Fibroblast of villous mesenchyme (primary cell): ENCODE measurements around the gene ANKRD34C. TPM values are rescaled to one million over a fixed set of nuclear protein-coding genes. Genes with fewer than 3 reads are reported as not detected.

ENCODE experiments used
- DNase-seq: peaks from one replicate; pipeline ENCODE4 v3.0.0-alpha.2; 2010; ENCODE audit warnings: low read depth
- H3K4me3 ChIP-seq: 2 replicates; pipeline ENCODE4 v1.5.1; 2011; ENCODE audit warnings: low read depth, mild to moderate bottlenecking, low read length
- CTCF ChIP-seq: IDR thresholded peaks from 2 replicates; pipeline ENCODE4 v1.5.1; 2012; ENCODE audit warnings: low read depth, mild to moderate bottlenecking, low read length; ENCODE audit not compliant: insufficient read depth
- total RNA-seq: library from RNA; depleted of rRNA; stranded (reverse); fragments of >200 nt; gene quantifications from 2 replicates; pipeline ENCODE4 v1.2.3, GENCODE V29; 2012

Gene ANKRD34C
- total RNA-seq, result under 0.01 TPM in 1 of 2 replicates, not detected in the other

DNA sequence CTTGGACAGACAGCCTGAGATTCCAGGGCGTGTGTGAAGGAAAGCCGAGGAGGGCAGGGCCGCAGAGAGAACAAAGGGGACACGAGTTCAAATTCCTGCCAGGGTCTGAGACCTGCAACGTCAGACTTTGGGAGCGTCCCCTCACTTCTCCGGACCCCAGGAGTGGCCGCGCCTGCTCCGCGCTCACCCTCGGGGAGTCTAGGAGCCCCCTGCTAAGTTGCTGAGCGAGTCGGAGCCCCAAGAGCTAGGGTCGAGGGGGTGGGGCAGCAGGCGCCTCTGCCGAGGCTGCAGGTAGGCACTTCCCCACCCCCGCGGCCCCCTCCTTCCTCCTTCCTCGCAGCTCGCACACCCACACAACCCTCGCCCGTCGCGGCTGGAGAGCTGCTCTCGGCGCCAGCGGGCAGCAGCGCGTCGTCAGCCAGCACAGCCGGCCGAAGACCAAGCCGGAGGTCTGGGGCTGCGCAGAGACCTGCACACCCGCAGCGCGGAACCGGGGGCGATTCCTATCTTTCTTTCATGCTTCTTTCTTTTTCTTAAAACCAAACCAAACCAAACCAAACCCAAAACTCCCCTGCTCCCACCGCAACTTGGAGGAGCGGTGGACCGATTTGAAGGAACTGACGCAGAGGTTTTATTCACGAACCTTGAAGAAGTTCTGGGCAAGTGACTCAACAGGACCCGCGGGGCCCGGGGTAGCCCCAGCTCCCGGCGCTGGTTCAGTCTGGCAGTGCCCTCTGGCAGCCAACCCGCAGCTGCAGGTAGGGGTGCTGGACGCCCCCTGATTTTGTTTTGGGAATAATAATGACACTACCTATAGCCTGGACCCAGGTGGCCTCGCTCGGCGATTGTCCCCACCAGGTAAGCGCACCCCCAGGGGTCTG lies at the start of gene ANKRD34C:
Gene ANKRD34C (plus strand): TSS at position 352 of the 881 bp plus-strand sequence. CDS start 10,563 bp downstream, outside the sequence.
- TF ChIP-seq CTCF, result no peak
- no peak within 1 kb of the TSS for H3K4me3 ChIP-seq
- DNase-seq, result no peak

DNA sequence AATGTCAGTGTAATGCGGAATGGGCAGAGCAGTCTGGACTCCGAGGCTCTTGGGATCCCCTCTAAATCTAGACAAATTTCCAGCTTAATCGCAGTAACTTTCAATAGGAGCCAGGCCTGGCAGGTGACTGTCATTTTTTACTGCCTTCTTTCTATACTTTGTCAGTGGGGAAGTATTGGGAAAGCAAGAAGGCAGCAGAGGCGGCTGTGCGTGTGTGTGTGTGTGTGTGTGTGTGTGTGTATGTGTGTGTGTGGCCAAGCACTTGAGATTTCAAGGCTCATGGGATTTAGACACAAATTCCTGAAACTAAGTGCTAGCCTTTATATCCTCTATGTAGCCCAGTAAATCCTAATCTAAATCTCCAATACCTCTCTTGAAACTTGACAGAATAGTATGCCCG lies 49.3 kb upstream of the ANKRD34C start:
- no peak for DNase-seq
- no peak overlapping the region for H3K4me3 ChIP-seq
- no peak for TF ChIP-seq CTCF

DNA sequence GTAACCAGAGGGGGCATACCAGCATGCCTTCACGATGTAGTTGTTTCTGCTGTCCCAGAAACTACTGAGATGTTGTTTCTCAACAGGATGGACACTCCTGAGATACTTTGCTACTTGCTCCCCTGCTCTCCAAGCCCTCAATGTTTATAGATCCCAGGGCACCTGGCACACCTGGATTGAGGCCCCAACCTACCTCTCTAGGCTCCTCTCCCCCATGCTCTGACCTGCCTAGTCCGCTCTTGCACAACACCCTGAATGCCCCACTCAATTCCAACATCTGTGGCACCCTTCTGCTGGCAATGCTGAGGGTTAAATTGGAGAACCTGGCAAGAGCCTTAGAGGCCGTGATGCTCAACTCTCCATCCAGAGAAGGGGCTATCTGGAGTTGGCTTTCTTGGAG lies 42.5 kb upstream of the ANKRD34C start:
- H3K4me3 ChIP-seq, result no peak overlapping the region
- no peak for DNase-seq
- no peak for TF ChIP-seq CTCF

- DNase-seq, result no peak
- no peak overlapping the region for H3K4me3 ChIP-seq
- no peak for TF ChIP-seq CTCF
These were observed 38.8 kb upstream of the ANKRD34C start for GRCh38 chr15:79243723-79244122.

- TF ChIP-seq CTCF, result no peak
- no peak for DNase-seq
- no peak overlapping the region for H3K4me3 ChIP-seq
These were observed 37.6 kb upstream of the ANKRD34C start for GRCh38 chr15:79244876-79245275.

DNA sequence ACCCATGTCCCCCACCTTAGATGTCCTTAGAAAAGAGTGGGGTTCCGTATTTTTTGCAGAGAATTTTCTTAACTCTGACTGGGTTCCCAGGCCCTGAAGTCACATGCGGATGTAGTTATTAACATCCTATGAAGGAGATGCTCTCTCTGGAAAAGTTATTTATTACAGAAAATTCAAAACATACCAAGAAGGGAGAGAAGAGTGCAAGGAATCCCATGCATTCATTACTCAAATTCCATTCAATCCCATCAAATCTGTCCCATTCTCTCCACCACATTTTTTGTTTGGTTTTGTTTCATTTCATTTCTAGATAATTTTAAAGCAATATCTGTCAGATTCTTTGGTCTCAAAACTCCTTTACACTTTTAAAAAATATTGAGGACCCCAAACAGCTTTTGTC lies 34.3 kb upstream of the ANKRD34C start:
- no peak for DNase-seq
- H3K4me3 ChIP-seq, result no peak overlapping the region
- no peak for TF ChIP-seq CTCF

DNA sequence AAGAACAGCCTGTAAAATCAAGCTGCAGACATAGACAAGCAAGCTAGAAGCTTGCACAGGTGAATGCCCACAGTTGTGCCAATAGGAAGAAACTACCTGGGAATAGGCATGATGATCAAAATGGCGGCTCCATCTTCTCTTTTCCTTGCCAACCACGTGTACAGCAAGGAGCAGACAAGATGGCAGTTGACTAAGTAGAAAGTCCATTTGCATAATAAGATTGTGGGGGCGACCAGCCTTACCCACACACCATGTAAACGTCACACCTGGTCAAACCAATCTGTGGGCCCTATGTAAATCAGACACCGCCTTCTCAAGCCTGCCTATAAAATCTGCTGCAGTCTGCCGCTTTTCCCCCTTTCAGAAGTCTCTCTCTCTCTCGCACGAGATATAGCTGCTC lies 25.1 kb upstream of the ANKRD34C start:
- no peak for TF ChIP-seq CTCF
- no peak overlapping the region for H3K4me3 ChIP-seq
- DNase-seq, result no peak
